Thoracic aorta (tissue), 2 donors: Measurements from ENCODE around the gene SHROOM1. TPM values are rescaled to one million over a fixed set of nuclear protein-coding genes. Genes with fewer than 3 reads are reported as not detected.

Experiments used
- ATAC-seq: fragments of 150-250 bp; one replicate; pipeline ENCODE4 v1.8.0; 2017; ENCODE audit warnings: low read depth; ENCODE audit not compliant: insufficient number of reproducible peaks, low FRiP score
- DNase-seq: peaks from one replicate; pipeline ENCODE4 v3.0.0-alpha.2; 2020; ENCODE audit warnings: low spot score
- H3K27ac ChIP-seq, 2 donors: fragments of 200-600 bp; sonication (generic); 1 replicate in 1 of 2; 2 replicates in 1 of 2; pipeline ENCODE4 v1.5.1; 2016; ENCODE audit warnings: mild to moderate bottlenecking in 2 of 2, moderate library complexity in 2 of 2
- H3K27me3 ChIP-seq: fragments of 200-600 bp; sonication (generic); replicated peaks from 2 replicates; pipeline ENCODE4 v1.6.0; 2016; ENCODE audit warnings: mild to moderate bottlenecking; ENCODE audit not compliant: insufficient read depth
- H3K36me3 ChIP-seq: fragments of 200-600 bp; sonication (generic); one replicate; pipeline ENCODE4 v1.5.1; 2016
- H3K4me1 ChIP-seq, 2 donors: fragments of 200-600 bp; sonication (generic); 1 replicate in 1 of 2; 2 replicates in 1 of 2; pipeline versions ENCODE4 v1.5.1 to v1.6.0; 2016; ENCODE audit warnings: low read depth in 2 of 2, mild to moderate bottlenecking in 1 of 2; ENCODE audit not compliant: control insufficient read depth in 1 of 2
- H3K4me3 ChIP-seq: fragments of 200-600 bp; sonication (generic); 2 replicates; pipeline ENCODE4 v1.5.1; 2016; ENCODE audit warnings: mild to moderate bottlenecking
- H3K9me3 ChIP-seq: fragments of 200-600 bp; sonication (generic); 2 replicates; pipeline ENCODE4 v1.5.1; 2016
- total RNA-seq, 2 donors: library from RNA; depleted of rRNA; stranded (reverse); fragments of >200 nt; gene quantifications; one replicate each; pipeline versions ENCODE4 v1.1.0 to v1.2.3, GENCODE V29; 2016
- TF ChIP-seq, protein P1 (sequence below): fragments of 200-600 bp; sonication (generic); IDR thresholded peaks from one replicate; pipeline ENCODE4 v1.5.1; 2019; ENCODE audit warnings: antibody characterized with exemption

SHROOM1 gene
- total RNA-seq, 2 donors from 2014 or later, result 13.1 to 15.4 TPM

DNA sequence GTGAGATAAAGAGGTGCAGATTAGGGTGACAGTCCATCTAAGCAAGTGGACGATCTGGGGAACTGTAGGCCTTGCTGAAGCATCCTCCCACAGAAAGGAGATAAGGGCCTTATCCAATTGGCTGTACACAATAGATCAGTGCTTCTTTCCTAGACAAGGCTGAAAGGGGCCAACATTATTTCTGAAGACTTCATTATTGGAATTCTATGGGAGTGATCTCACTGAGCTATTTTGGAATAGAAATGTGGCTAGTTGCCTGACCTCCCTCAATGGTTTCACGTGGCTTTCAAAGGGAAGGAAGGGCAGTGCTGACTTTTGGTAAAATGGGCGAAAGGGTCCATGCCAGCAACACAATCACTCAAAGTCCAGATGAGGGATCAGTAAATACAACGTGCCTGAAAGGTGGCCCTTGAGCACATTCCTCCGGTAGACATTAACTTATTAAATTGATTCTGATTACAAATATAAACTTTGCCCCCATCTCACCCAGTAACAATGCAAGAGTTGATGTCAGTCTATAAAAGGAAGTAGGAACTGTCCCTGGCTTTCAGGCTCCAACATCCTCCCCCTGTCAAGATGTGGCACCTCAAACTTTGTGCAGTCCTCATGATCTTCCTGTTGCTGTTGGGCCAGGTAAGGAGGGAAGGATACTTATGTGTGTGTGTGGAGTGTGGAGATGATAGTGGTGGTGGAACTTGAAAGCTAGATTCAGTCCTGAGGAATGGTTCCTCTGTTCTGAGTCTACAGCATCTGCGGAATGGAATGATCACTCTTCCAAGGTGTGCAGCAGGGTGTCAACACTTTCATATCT is 42.9 kb upstream of the SHROOM1 start, which contains the start of gene LEAP2:
Gene LEAP2, plus strand, starts transcription at position 550 of the 811 bp plus-strand sequence. Its CDS starts 27 bp downstream, at position 577.
- H3K36me3 ChIP-seq, result peaks cover 30% of the 10 kb centered on the region
- no peaks in the 10 kb centered on the region for H3K9me3 ChIP-seq
- no peak for DNase-seq
- H3K4me1 ChIP-seq, result peaks cover 5 to 26% of the 10 kb centered on the region in 2 donors
- no peaks in the 10 kb centered on the region for H3K27me3 ChIP-seq
- TF ChIP-seq, protein P1, sequence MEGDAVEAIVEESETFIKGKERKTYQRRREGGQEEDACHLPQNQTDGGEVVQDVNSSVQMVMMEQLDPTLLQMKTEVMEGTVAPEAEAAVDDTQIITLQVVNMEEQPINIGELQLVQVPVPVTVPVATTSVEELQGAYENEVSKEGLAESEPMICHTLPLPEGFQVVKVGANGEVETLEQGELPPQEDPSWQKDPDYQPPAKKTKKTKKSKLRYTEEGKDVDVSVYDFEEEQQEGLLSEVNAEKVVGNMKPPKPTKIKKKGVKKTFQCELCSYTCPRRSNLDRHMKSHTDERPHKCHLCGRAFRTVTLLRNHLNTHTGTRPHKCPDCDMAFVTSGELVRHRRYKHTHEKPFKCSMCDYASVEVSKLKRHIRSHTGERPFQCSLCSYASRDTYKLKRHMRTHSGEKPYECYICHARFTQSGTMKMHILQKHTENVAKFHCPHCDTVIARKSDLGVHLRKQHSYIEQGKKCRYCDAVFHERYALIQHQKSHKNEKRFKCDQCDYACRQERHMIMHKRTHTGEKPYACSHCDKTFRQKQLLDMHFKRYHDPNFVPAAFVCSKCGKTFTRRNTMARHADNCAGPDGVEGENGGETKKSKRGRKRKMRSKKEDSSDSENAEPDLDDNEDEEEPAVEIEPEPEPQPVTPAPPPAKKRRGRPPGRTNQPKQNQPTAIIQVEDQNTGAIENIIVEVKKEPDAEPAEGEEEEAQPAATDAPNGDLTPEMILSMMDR, result no peak
- no peak for ATAC-seq
- no peak within 1 kb of the TSS for H3K4me3 ChIP-seq
- H3K27ac ChIP-seq, result peak within 1 kb of the TSS; percentile 19 to 39

- no peaks in the 10 kb centered on the region for H3K9me3 ChIP-seq
- no peak overlapping the region for H3K4me3 ChIP-seq
- peak overlapping the region; percentile 19 to 39 for H3K27ac ChIP-seq
- TF ChIP-seq, protein P1, result no peak
- H3K27me3 ChIP-seq, result no peaks in the 10 kb centered on the region
- H3K4me1 ChIP-seq, result peaks cover 5 to 20% of the 10 kb centered on the region in 2 donors
- DNase-seq (no peak), ATAC-seq (no peak)
- peaks cover 32% of the 10 kb centered on the region for H3K36me3 ChIP-seq
These were observed 42.3 kb upstream of the SHROOM1 start for GRCh38 chr5:132872788-132873118.

DNA sequence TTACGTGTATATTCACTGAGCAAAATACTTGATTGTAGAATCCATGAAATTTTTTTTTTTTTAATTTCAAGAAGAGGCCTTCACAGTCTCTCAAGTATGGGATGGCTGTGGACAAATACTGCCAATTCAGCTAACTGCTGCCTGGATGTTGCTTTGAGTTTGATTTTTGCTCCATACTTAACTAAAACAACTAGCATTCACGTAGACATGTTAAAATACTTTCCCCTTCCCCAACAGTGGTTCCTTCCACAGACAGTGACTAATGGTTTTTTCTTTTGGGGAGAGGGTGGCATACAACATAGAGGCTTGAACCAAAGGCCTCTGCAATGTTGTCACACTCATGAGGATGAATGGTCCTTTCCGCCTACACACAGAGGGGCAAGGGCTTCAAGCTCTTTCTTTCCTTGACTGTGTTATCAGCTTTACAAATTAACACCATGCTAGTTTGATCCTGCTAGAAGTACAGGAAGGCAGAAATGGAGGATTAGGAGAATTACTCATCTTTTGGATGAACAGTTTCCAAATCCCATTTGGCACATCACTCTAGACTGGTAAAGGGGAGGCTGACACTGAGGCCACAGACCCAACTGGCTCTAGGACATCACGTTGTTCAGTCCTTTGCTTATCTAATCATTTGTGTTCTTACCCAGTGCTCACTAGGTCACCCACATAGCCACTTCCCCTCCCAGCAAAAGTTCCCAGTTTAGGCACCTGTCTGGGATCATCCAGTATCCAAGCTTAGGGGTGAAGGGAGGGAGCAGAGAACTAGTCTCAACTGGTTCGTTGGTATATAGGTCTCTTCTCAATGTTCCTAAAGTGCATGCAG is 41.2 kb upstream of the SHROOM1 start:
- Histone ChIP-seq H3K9me3 (no peaks in the 10 kb centered on the region), H3K36me3 (peaks cover 32% of the 10 kb centered on the region), H3K27me3 (no peaks in the 10 kb centered on the region), H3K4me1 (peaks cover 12 to 26% of the 10 kb centered on the region in 2 donors), H3K4me3 (no peak overlapping the region), H3K27ac (no peak overlapping the region)
- TF ChIP-seq, protein P1, result no peak
- ATAC-seq, result no peak
- DNase-seq, result no peak

- Histone ChIP-seq H3K27ac (no peak overlapping the region), H3K4me1 (peaks cover 9 to 21% of the 10 kb centered on the region in 2 donors), H3K36me3 (peaks cover 32% of the 10 kb centered on the region), H3K9me3 (no peaks in the 10 kb centered on the region), H3K27me3 (no peaks in the 10 kb centered on the region), H3K4me3 (no peak overlapping the region)
- DNase-seq (no peak), ATAC-seq (no peak)
- TF ChIP-seq, protein P1, result no peak
These were observed 40.4 kb upstream of the SHROOM1 start for GRCh38 chr5:132870801-132871200.

GRCh38 chr5:132868754-132869153 is 38.3 kb upstream of the SHROOM1 start:
- Histone ChIP-seq H3K9me3 (no peaks in the 10 kb centered on the region), H3K27me3 (no peaks in the 10 kb centered on the region), H3K36me3 (peaks cover 30% of the 10 kb centered on the region), H3K4me1 (peaks cover 9 to 27% of the 10 kb centered on the region in 2 donors), H3K4me3 (no peak overlapping the region), H3K27ac (no peak overlapping the region)
- DNase-seq, result no peak
- TF ChIP-seq, protein P1, result no peak
- ATAC-seq, result no peak
